Prostate gland (tissue), 2 donors: ENCODE data around the gene GH1. TPM values are rescaled to one million over a fixed set of nuclear protein-coding genes. Genes with fewer than 3 reads are reported as not detected.

ENCODE experiments used
- DNase-seq: peaks from one replicate; pipeline ENCODE4 v3.0.0-alpha.2; 2019; ENCODE audit warnings: low spot score
- H3K27ac ChIP-seq, 2 donors: fragments of 200-600 bp; sonication (generic); 2 replicates each; pipeline ENCODE4 v1.5.1; 2017 to 2019
- H3K27me3 ChIP-seq: fragments of 200-600 bp; sonication (generic); replicated peaks from 2 replicates; pipeline ENCODE4 v1.5.1; 2019; ENCODE audit not compliant: insufficient read depth
- H3K36me3 ChIP-seq, 2 donors: fragments of 200-600 bp; sonication (generic); 1 replicate in 1 of 2; 2 replicates in 1 of 2; pipeline versions ENCODE4 v1.5.1 to v1.8.1; 2017 to 2019
- H3K4me1 ChIP-seq: fragments of 200-600 bp; sonication (generic); replicated peaks from 2 replicates; pipeline ENCODE4 v1.5.1; 2019
- H3K4me3 ChIP-seq, 2 donors: fragments of 200-600 bp; sonication (generic); 2 replicates each; pipeline ENCODE4 v1.5.1; 2017 to 2019
- H3K9me3 ChIP-seq: fragments of 200-600 bp; sonication (generic); 2 replicates; pipeline ENCODE4 v1.5.1; 2017
- CTCF ChIP-seq, 4 experiments: fragments of 200-600 bp in 2 of 4; fragments of 450-650 bp in 2 of 4; sonication (generic) in 2 of 4; IDR thresholded peaks; 1 replicate in 3 of 4; 2 replicates in 1 of 4; pipeline ENCODE4 v1.5.1; 2016 to 2019; ENCODE audit warnings: antibody characterized with exemption in 4 of 4, mild to moderate bottlenecking in 2 of 4, moderate library complexity in 2 of 4
- POLR2A ChIP-seq: fragments of 450-650 bp; IDR thresholded peaks from one replicate; pipeline ENCODE4 v1.6.1; 2016; ENCODE audit warnings: antibody characterized with exemption, mild to moderate bottlenecking
- POLR2AphosphoS5 ChIP-seq: sonication (generic); formaldehyde crosslinking; IDR thresholded peaks from one replicate; pipeline ENCODE4 v1.6.1; 2017; ENCODE audit warnings: antibody characterized with exemption
- WGBS: methylation state at CpG from one replicate; pipeline ENCODE4 v1.1.5; 2018; 5-methylcytosine and 5-hydroxymethylcytosine counted together
- intact Hi-C: fragments of 100-400 bp; cut with DNase I; formaldehyde crosslinking; loops from one replicate; pipeline ENCODE4 v1.14.2; 2022
- total RNA-seq, 2 donors: library from RNA; depleted of rRNA; stranded (reverse); fragments of >200 nt; gene quantifications; one replicate each; pipeline ENCODE4 v1.1.0, GENCODE V29; 2016

GH1 gene
- total RNA-seq, 2 donors from 2014 or later = not detected

- no peaks in the 10 kb centered on the region for H3K27me3 ChIP-seq
- no peaks in the 10 kb centered on the region for H3K36me3 ChIP-seq
- TF ChIP-seq POLR2A (no peak), CTCF (IDR thresholded peaks at IDR 0.05) (no peak), POLR2AphosphoS5 (no peak)
- intact Hi-C loops = no loop called here
- H3K9me3 ChIP-seq = no peaks in the 10 kb centered on the region
- H3K27ac ChIP-seq = no peak overlapping the region
- H3K4me3 ChIP-seq = no peak overlapping the region
- DNase-seq = no peak
- no peaks in the 10 kb centered on the region for H3K4me1 ChIP-seq
- 76% methylated on average over 6 of the region's 6 CpGs for WGBS
These were observed 27.3 kb upstream of the GH1 start for GRCh38 chr17:63945784-63946439.

- no peak overlapping the region for H3K4me3 ChIP-seq
- no peaks in the 10 kb centered on the region for H3K9me3 ChIP-seq
- 78% methylated on average over 24 of the region's 24 CpGs for WGBS
- H3K36me3 ChIP-seq = no peaks in the 10 kb centered on the region
- H3K4me1 ChIP-seq = no peaks in the 10 kb centered on the region
- no peaks in the 10 kb centered on the region for H3K27me3 ChIP-seq
- no peak for TF ChIP-seq POLR2A
- TF ChIP-seq POLR2AphosphoS5 = no peak
- TF ChIP-seq CTCF (IDR thresholded peaks at IDR 0.05) = no peak
- no peak for DNase-seq
- intact Hi-C loops = no loop called here
- no peak overlapping the region for H3K27ac ChIP-seq
These were observed 26.3 kb upstream of the GH1 start for GRCh38 chr17:63944736-63945499.

- no peak overlapping the region for H3K4me3 ChIP-seq
- no peaks in the 10 kb centered on the region for H3K27me3 ChIP-seq
- no peak for DNase-seq
- intact Hi-C loops = no loop called here
- no peaks in the 10 kb centered on the region for H3K9me3 ChIP-seq
- WGBS = 88% methylated on average over 9 of the region's 9 CpGs
- H3K36me3 ChIP-seq = no peaks in the 10 kb centered on the region
- no peaks in the 10 kb centered on the region for H3K4me1 ChIP-seq
- TF ChIP-seq POLR2A (no peak), CTCF (IDR thresholded peaks at IDR 0.05) (peak in 1 of 4 experiments; percentile 10), POLR2AphosphoS5 (no peak)
- H3K27ac ChIP-seq = no peak overlapping the region
These were observed 25.1 kb upstream of the GH1 start for GRCh38 chr17:63943745-63944144.

GRCh38 chr17:63942309-63942985 lies 23.8 kb upstream of the GH1 start:
- no peak for DNase-seq
- WGBS = 92% methylated on average over 21 of the region's 21 CpGs
- TF ChIP-seq POLR2A (no peak), CTCF (IDR thresholded peaks at IDR 0.05) (no peak), POLR2AphosphoS5 (no peak)

More at GRCh38 chr17:63942309-63942985, 23.8 kb upstream of the GH1 start:
- intact Hi-C loops = no loop called here
- H3K36me3 ChIP-seq = no peaks in the 10 kb centered on the region
- H3K4me1 ChIP-seq = no peaks in the 10 kb centered on the region
- H3K27ac ChIP-seq = no peak overlapping the region
- H3K27me3 ChIP-seq = no peaks in the 10 kb centered on the region
- H3K9me3 ChIP-seq = no peaks in the 10 kb centered on the region
- H3K4me3 ChIP-seq = no peak overlapping the region
